Urinary bladder (tissue), 4 donors: ENCODE results near the gene EML4. TPM values are rescaled to one million over a fixed set of nuclear protein-coding genes. Genes with fewer than 3 reads are reported as not detected.
"Not testable (repeated sequence)": the region's sequence is repeated elsewhere in the genome, so short reads cannot be mapped to it uniquely, and the experiment has no call there.

Experiments used
- DNase-seq: peaks from one replicate; pipeline ENCODE4 v3.0.0-alpha.2; 2015; ENCODE audit errors: extremely low spot score
- H3K27ac ChIP-seq: one replicate; pipeline ENCODE4 v1.5.1; 2013; ENCODE audit warnings: low read depth, mild to moderate bottlenecking, moderate library complexity
- H3K36me3 ChIP-seq: one replicate; pipeline ENCODE4 v1.6.1; 2013; ENCODE audit warnings: mild to moderate bottlenecking, moderate library complexity; ENCODE audit not compliant: insufficient read depth
- H3K4me1 ChIP-seq: one replicate; pipeline ENCODE4 v1.6.1; 2013; ENCODE audit warnings: mild to moderate bottlenecking, moderate library complexity; ENCODE audit not compliant: insufficient read depth
- H3K4me3 ChIP-seq: one replicate; pipeline ENCODE4 v1.5.1; 2013; ENCODE audit warnings: low read depth, low read length
- WGBS: extraction: QIAGEN DNeasy Blood & Tissue Kit; methylation state at CpG from one replicate; pipeline ENCODE4 v1.1.7; 2013; 5-methylcytosine and 5-hydroxymethylcytosine counted together
- polyA plus RNA-seq: library from polyadenylated mRNA; stranded (reverse); fragments of 200-250 nt; gene quantifications from one replicate; pipeline ENCODE4 v1.2.3, GENCODE V29; 2013
- total RNA-seq: library from RNA; depleted of rRNA; stranded (reverse); fragments of >200 nt; gene quantifications from one replicate; pipeline ENCODE4 v1.2.3, GENCODE V29; 2014
- donor health status: healthy with polysubstance abuse.
- donor health status: healthy.

Gene EML4, protein sequence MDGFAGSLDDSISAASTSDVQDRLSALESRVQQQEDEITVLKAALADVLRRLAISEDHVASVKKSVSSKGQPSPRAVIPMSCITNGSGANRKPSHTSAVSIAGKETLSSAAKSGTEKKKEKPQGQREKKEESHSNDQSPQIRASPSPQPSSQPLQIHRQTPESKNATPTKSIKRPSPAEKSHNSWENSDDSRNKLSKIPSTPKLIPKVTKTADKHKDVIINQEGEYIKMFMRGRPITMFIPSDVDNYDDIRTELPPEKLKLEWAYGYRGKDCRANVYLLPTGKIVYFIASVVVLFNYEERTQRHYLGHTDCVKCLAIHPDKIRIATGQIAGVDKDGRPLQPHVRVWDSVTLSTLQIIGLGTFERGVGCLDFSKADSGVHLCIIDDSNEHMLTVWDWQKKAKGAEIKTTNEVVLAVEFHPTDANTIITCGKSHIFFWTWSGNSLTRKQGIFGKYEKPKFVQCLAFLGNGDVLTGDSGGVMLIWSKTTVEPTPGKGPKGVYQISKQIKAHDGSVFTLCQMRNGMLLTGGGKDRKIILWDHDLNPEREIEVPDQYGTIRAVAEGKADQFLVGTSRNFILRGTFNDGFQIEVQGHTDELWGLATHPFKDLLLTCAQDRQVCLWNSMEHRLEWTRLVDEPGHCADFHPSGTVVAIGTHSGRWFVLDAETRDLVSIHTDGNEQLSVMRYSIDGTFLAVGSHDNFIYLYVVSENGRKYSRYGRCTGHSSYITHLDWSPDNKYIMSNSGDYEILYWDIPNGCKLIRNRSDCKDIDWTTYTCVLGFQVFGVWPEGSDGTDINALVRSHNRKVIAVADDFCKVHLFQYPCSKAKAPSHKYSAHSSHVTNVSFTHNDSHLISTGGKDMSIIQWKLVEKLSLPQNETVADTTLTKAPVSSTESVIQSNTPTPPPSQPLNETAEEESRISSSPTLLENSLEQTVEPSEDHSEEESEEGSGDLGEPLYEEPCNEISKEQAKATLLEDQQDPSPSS
- 93.6 TPM for total RNA-seq
- 11.4 TPM for polyA plus RNA-seq

DNA sequence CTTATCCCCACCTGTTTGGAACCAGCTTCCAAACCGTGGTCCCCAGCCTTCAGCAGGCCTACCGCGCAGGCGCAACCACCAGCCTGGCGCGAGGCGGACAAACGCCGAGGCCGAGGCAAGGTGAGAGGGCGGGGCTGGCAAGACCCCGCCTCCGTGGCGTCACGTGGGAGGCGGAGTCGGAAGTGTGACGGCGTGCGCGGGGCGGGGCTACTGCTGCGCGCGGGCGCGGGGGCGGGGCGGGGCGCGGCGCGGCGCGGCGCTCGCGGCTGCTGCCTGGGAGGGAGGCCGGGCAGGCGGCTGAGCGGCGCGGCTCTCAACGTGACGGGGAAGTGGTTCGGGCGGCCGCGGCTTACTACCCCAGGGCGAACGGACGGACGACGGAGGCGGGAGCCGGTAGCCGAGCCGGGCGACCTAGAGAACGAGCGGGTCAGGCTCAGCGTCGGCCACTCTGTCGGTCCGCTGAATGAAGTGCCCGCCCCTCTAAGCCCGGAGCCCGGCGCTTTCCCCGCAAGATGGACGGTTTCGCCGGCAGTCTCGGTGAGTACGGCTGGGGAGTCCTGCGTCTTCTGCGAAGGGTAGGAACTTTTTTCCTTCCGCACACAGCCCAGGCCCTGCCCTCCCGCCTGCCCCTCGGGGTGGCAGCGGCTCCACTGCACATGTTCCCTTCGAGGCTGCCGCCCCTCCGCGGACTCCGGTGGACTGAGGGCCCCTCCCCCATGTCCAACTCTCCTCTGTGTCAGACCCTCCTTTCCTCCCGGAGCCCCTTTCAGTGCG lies at the start of gene EML4:
TSS of gene EML4 (plus strand) at position 254 of the 774 bp plus-strand sequence. CDS start at position 513, 259 bp downstream.
- peak within 1 kb of the TSS; percentile 69 for H3K4me3 ChIP-seq
- DNase-seq = peak; percentile 63
- H3K36me3 ChIP-seq = no peaks in the 10 kb centered on the region
- H3K4me1 ChIP-seq = peaks cover 1% of the 10 kb centered on the region
- under 1% methylated on average over 88 of the region's 88 CpGs for WGBS
- peak within 1 kb of the TSS; percentile 66 for H3K27ac ChIP-seq

GRCh38 chr2:42123426-42123825 lies 45.7 kb upstream of the EML4 start:
- DNase-seq = no peak
- Histone ChIP-seq H3K36me3 (no peaks in the 10 kb centered on the region), H3K4me1 (no peaks in the 10 kb centered on the region)

DNA sequence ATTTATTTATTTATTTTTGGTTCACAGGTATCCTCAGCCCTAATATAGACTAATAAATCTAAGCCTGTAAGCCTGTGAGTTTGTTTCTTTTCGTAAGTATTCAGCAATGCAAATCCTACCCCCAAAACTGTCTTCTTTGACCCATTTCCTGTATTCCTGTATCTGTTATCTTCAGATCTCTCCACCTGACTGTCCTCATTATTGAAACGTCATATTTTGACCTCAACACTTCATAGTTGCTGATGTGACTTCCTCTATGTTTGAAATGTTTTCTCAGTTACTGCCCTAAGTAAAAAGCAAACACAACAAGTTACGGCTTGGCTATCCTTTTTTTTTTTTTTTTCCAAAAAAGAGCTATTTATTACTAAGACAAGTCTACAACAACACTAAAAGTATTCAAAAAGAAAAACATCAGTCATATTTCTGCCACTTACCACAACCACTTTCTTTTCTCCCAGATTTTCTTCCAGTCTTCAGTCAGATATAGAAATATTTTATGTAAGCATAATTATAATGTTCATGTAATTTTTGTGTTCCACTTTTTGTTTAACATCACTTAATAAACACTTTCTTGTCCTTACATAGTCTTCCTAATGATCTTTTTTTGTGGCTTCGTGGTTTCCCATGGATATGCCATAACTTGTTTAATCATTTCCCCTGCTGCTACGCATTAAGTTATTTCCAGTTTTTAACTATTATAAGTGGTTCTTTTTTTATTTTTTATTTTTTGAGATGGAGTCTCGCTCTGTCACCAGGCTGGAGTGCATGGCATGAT lies 45.0 kb upstream of the EML4 start:
- H3K27ac ChIP-seq = peak overlapping the region; percentile 15
- no peak for DNase-seq
- no peak overlapping the region for H3K4me3 ChIP-seq
- no peaks in the 10 kb centered on the region for H3K36me3 ChIP-seq
- no peaks in the 10 kb centered on the region for H3K4me1 ChIP-seq
- 79% methylated on average over 6 of the region's 6 CpGs for WGBS

More at GRCh38 chr2:42123426-42123825, 45.7 kb upstream of the EML4 start:
- Histone ChIP-seq H3K4me3 (no peak overlapping the region), H3K27ac (peak overlapping the region; percentile 15)

DNA sequence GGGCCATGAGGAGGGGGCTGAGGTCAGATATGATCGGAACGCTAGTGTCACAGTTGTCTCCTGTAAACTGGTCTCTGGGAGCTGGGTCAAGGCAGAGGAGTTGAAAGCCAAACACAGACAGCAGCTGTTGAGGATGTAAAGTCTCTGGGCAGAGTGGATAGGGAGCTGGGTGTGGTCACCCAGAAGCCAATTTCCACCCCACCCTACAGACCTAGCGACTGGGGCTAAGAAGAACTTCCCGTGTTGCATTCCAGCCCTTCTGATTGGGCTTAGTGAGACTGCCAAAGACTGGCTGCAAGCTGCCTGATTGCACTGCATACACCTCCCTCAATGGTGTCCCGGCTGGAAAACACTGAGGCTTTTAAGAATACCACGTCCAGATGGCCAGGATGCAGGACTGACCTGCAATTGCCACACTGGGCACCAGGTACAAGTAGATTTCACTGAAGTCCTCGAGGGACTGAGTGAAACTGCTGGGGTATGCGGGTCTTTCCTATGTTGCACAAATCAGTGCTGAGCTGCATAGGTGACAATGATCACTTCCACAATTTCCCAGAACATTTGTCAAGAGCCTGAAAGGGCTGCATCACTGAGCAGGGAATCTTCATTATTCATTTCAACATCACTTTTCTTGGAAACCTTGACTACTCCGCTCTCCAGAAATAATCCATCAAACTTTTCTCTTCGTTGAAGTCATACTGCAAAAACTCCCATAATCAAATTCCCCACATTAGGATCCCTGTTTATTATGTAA lies 43.1 kb upstream of the EML4 start:
- H3K4me3 ChIP-seq = no peak overlapping the region
- no peak overlapping the region for H3K27ac ChIP-seq
- WGBS = 42% methylated on average over 10 of the region's 10 CpGs
- no peak for DNase-seq
- H3K4me1 ChIP-seq = no peaks in the 10 kb centered on the region
- H3K36me3 ChIP-seq = no peaks in the 10 kb centered on the region

DNA sequence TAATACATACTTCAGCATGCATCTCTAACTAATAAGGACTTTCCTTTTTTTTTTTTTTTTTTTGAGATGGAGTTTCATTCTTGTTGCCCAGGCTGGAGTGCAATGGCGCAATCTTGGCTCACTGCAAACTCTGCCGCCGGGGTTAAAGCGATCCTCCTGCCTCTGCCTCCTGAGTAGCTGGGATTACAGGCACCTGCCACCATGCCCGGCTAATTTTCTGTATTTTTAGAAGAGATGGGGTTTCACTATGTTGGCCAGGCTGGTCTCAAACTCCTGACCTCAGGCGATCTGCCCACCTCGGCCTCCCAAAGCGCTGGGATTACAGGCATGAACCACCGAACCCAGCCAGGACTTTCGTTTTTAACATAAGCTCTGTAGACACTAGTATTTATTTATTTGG lies 42.3 kb upstream of the EML4 start:
- H3K4me1 ChIP-seq, H3K4me3 ChIP-seq, H3K36me3 ChIP-seq, H3K27ac ChIP-seq, DNase-seq: not testable (repeated sequence)
- 75% methylated on average over 10 of the region's 10 CpGs for WGBS

- no peak overlapping the region for H3K27ac ChIP-seq
- no peak for DNase-seq
- WGBS = 63% methylated on average over 5 of the region's 5 CpGs
- H3K4me1 ChIP-seq = no peaks in the 10 kb centered on the region
- H3K4me3 ChIP-seq = no peak overlapping the region
- H3K36me3 ChIP-seq = no peaks in the 10 kb centered on the region
Observed at GRCh38 chr2:42127425-42128424, 41.4 kb upstream of the EML4 start.

- Histone ChIP-seq H3K4me1 (no peaks in the 10 kb centered on the region), H3K27ac (no peak overlapping the region), H3K4me3 (no peak overlapping the region), H3K36me3 (no peaks in the 10 kb centered on the region)
- no peak for DNase-seq
- WGBS = 54% methylated on average over 7 of the region's 7 CpGs
Observed at GRCh38 chr2:42128721-42129486, 40.2 kb upstream of the EML4 start.

GRCh38 chr2:42129487-42129852 lies 39.7 kb upstream of the EML4 start:
- WGBS = 95% methylated on average over 1 of the region's 1 CpG
- no peaks in the 10 kb centered on the region for H3K4me1 ChIP-seq
- no peak overlapping the region for H3K4me3 ChIP-seq
- H3K36me3 ChIP-seq = no peaks in the 10 kb centered on the region
- no peak for DNase-seq
- no peak overlapping the region for H3K27ac ChIP-seq

DNA sequence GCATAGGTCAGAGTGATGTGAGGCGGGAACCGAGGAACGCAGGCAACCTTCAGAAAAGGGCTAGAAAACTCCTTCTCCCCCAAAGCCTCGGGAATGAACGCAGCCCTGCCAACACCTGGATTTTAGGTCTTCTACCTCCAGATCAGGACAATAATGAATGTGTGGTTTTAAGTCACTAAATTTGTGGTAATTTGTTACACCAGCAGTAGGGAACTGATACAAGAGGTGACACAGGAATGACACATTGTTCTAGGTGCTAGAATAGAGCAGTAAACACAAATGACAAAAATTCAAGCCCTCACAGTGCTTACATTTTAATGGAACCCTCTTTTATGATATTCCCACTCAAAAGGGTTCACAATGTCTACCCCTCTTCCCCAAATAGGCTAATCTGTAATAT lies 39.2 kb upstream of the EML4 start:
- no peak overlapping the region for H3K27ac ChIP-seq
- no peak overlapping the region for H3K4me3 ChIP-seq
- H3K36me3 ChIP-seq = no peaks in the 10 kb centered on the region
- no peak for DNase-seq
- WGBS = 97% methylated on average over 5 of the region's 5 CpGs
- H3K4me1 ChIP-seq = no peaks in the 10 kb centered on the region

DNA sequence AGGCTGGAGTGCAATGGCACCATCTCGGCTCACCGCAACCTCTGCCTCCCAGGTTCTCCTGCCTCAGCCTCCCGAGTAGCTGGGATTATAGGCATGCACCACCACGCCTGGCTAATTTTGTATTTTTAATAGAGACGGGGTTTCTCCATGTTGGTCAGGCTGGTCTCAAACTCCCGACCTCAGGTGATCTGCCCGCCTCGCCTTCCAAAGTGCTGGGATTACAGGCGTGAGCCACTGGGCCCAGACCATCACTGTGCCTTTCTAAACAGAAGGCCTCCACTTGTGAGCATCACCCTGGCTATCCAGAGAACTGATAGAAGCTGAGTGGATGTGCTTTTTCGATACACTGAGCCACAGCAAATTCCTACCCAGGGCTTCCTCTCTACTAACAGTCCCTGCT lies 38.3 kb upstream of the EML4 start:
- not testable (repeated sequence) for H3K4me1 ChIP-seq, H3K36me3 ChIP-seq, H3K27ac ChIP-seq, DNase-seq, H3K4me3 ChIP-seq
- WGBS = 96% methylated on average over 10 of the region's 10 CpGs
